GM06990 (cell line): ENCODE data around the gene DHCR7.

ENCODE experiments used
- DNase-seq: peaks from one replicate; pipeline ENCODE4 v3.0.0-alpha.2; 2011; ENCODE audit not compliant: insufficient read length; ENCODE audit errors: extremely low read depth
- H3K27me3 ChIP-seq: replicated peaks from 2 replicates; pipeline ENCODE4 v1.6.0; 2011; ENCODE audit warnings: low read length; ENCODE audit not compliant: control insufficient read depth, insufficient read depth
- H3K36me3 ChIP-seq: 2 replicates; pipeline ENCODE4 v1.5.1; 2011; ENCODE audit warnings: low read length; ENCODE audit not compliant: control insufficient read depth, insufficient read depth
- H3K4me3 ChIP-seq: replicated peaks from 2 replicates; pipeline ENCODE4 v1.5.1; 2011; ENCODE audit warnings: low read depth, mild to moderate bottlenecking, control low read depth, low read length
- CTCF ChIP-seq: IDR thresholded peaks from 2 replicates; pipeline ENCODE4 v1.5.1; 2011; ENCODE audit warnings: low read length, control low read depth, mild to moderate bottlenecking, inconsistent platforms; ENCODE audit not compliant: insufficient read depth, poor library complexity, severe bottlenecking

DHCR7 gene

GRCh38 chr11:71399341-71399740 lies 48.9 kb downstream of the DHCR7 start:
- H3K4me3 ChIP-seq = no peak overlapping the region
- TF ChIP-seq CTCF = no peak
- DNase-seq = no peak
- H3K27me3 ChIP-seq = no peaks in the 10 kb centered on the region
- no peaks in the 10 kb centered on the region for H3K36me3 ChIP-seq

GRCh38 chr11:71397961-71398360 lies 50.2 kb downstream of the DHCR7 start:
- no peak overlapping the region for H3K4me3 ChIP-seq
- no peaks in the 10 kb centered on the region; the same call in 1 of the 2 replicates for H3K27me3 ChIP-seq
- H3K36me3 ChIP-seq = no peaks in the 10 kb centered on the region
- no peak for DNase-seq
- no peak for TF ChIP-seq CTCF

GRCh38 chr11:71397331-71397860 lies 50.8 kb downstream of the DHCR7 start:
- TF ChIP-seq CTCF = no peak
- Histone ChIP-seq H3K27me3 (no peaks in the 10 kb centered on the region; the same call in 1 of the 2 replicates), H3K36me3 (no peaks in the 10 kb centered on the region), H3K4me3 (no peak overlapping the region)
- DNase-seq = no peak

GRCh38 chr11:71396548-71397123 lies 51.6 kb downstream of the DHCR7 start:
- DNase-seq = no peak
- no peaks in the 10 kb centered on the region; the same call in 1 of the 2 replicates for H3K27me3 ChIP-seq
- no peaks in the 10 kb centered on the region for H3K36me3 ChIP-seq
- no peak for TF ChIP-seq CTCF
- H3K4me3 ChIP-seq = no peak overlapping the region

GRCh38 chr11:71395774-71396173 lies 52.4 kb downstream of the DHCR7 start:
- DNase-seq = no peak
- H3K36me3 ChIP-seq = no peaks in the 10 kb centered on the region
- H3K27me3 ChIP-seq = no peaks in the 10 kb centered on the region; the same call in 1 of the 2 replicates
- no peak overlapping the region for H3K4me3 ChIP-seq
- TF ChIP-seq CTCF = no peak

GRCh38 chr11:71395263-71395560 lies 53.0 kb downstream of the DHCR7 start:
- TF ChIP-seq CTCF = no peak
- no peaks in the 10 kb centered on the region; the same call in 1 of the 2 replicates for H3K27me3 ChIP-seq
- no peak overlapping the region for H3K4me3 ChIP-seq
- no peaks in the 10 kb centered on the region for H3K36me3 ChIP-seq
- no peak for DNase-seq
